Osteocyte (in vitro differentiated cells): ENCODE data around the gene UBAC2. TPM values are rescaled to one million over a fixed set of nuclear protein-coding genes. Genes with fewer than 3 reads are reported as not detected.
A peak's percentile ranks its signal among the peaks of the same experiment; 100 is the strongest.

ENCODE experiments used
- DNase-seq: peaks from one replicate; pipeline ENCODE4 v3.0.0; 2021; ENCODE audit warnings: mixed read lengths; ENCODE audit not compliant: unreplicated experiment; ENCODE audit errors: extremely low spot score
- H3K27ac Mint-ChIP-seq: one replicate; pipeline ENCODE4 v1.8.0; 2021; ENCODE audit warnings: mild to moderate bottlenecking, mixed read lengths; ENCODE audit not compliant: unreplicated experiment
- H3K27me3 Mint-ChIP-seq: one replicate; pipeline ENCODE4 v1.8.0; 2021; ENCODE audit warnings: mixed read lengths; ENCODE audit not compliant: unreplicated experiment
- H3K36me3 Mint-ChIP-seq: one replicate; pipeline ENCODE4 v1.8.0; 2021; ENCODE audit warnings: mixed read lengths; ENCODE audit not compliant: unreplicated experiment
- H3K4me1 Mint-ChIP-seq: one replicate; pipeline ENCODE4 v1.8.0; 2021; ENCODE audit warnings: mixed read lengths; ENCODE audit not compliant: unreplicated experiment
- H3K4me3 Mint-ChIP-seq: one replicate; pipeline ENCODE4 v1.8.0; 2021; ENCODE audit warnings: mild to moderate bottlenecking, moderate library complexity, mixed read lengths; ENCODE audit not compliant: unreplicated experiment
- H3K9me3 Mint-ChIP-seq: one replicate; pipeline ENCODE4 v1.8.0; 2021; ENCODE audit warnings: mixed read lengths; ENCODE audit not compliant: unreplicated experiment
- CTCF ChIP-seq: fragments of 200-600 bp; sonication (generic); IDR thresholded peaks from 2 replicates; pipeline ENCODE4 v1.5.0; 2021; ENCODE audit warnings: antibody characterized with exemption, mild to moderate bottlenecking, moderate library complexity
- total RNA-seq: library from RNA; stranded (reverse); gene quantifications from 2 replicates; pipeline ENCODE4 v1.2.1, GENCODE V29; 2021

Gene UBAC2
- total RNA-seq, 1 donor from 2014 or later, result 64.0 TPM

GRCh38 chr13:99382428-99383133 lies 181.9 kb downstream of the UBAC2 start:
- H3K27ac Mint-ChIP-seq, result no peak overlapping the region
- no peak for TF ChIP-seq CTCF
- H3K4me3 Mint-ChIP-seq, result no peak overlapping the region
- H3K36me3 Mint-ChIP-seq, result peaks cover 16% of the 10 kb centered on the region
- peaks cover 10% of the 10 kb centered on the region for H3K4me1 Mint-ChIP-seq
- no peaks in the 10 kb centered on the region for H3K9me3 Mint-ChIP-seq
- no peaks in the 10 kb centered on the region for H3K27me3 Mint-ChIP-seq
- DNase-seq, result peak; percentile 70

GRCh38 chr13:99383511-99383921 lies 182.9 kb downstream of the UBAC2 start:
- Mint-ChIP-seq H3K4me3 (no peak overlapping the region), H3K9me3 (no peaks in the 10 kb centered on the region), H3K36me3 (peaks cover 16% of the 10 kb centered on the region), H3K27ac (no peak overlapping the region), H3K27me3 (no peaks in the 10 kb centered on the region), H3K4me1 (peaks cover 10% of the 10 kb centered on the region)
- peak; percentile 82 for DNase-seq
- no peak for TF ChIP-seq CTCF

- no peaks in the 10 kb centered on the region for H3K27me3 Mint-ChIP-seq
- H3K27ac Mint-ChIP-seq, result no peak overlapping the region
- no peak overlapping the region for H3K4me3 Mint-ChIP-seq
- no peaks in the 10 kb centered on the region for H3K9me3 Mint-ChIP-seq
- peaks cover 14% of the 10 kb centered on the region for H3K36me3 Mint-ChIP-seq
- no peak for TF ChIP-seq CTCF
- H3K4me1 Mint-ChIP-seq, result peaks cover 10% of the 10 kb centered on the region
- no peak for DNase-seq
Measured at GRCh38 chr13:99383946-99384345, 183.3 kb downstream of the UBAC2 start.

GRCh38 chr13:99384468-99384867 lies 183.8 kb downstream of the UBAC2 start:
- H3K27me3 Mint-ChIP-seq, result no peaks in the 10 kb centered on the region
- H3K27ac Mint-ChIP-seq, result no peak overlapping the region
- H3K4me1 Mint-ChIP-seq, result peaks cover 10% of the 10 kb centered on the region
- no peaks in the 10 kb centered on the region for H3K9me3 Mint-ChIP-seq
- peak; percentile 67 for DNase-seq
- TF ChIP-seq CTCF, result no peak
- peaks cover 13% of the 10 kb centered on the region for H3K36me3 Mint-ChIP-seq
- H3K4me3 Mint-ChIP-seq, result no peak overlapping the region

- Mint-ChIP-seq H3K36me3 (peaks cover 10% of the 10 kb centered on the region), H3K4me1 (peaks cover 10% of the 10 kb centered on the region), H3K27ac (no peak overlapping the region), H3K27me3 (no peaks in the 10 kb centered on the region), H3K4me3 (no peak overlapping the region), H3K9me3 (no peaks in the 10 kb centered on the region)
- TF ChIP-seq CTCF, result no peak
- DNase-seq, result peak; percentile 49
Measured at GRCh38 chr13:99385161-99385560, 184.5 kb downstream of the UBAC2 start.
